ENCODE measurements around the gene C22orf23.

DNA sequence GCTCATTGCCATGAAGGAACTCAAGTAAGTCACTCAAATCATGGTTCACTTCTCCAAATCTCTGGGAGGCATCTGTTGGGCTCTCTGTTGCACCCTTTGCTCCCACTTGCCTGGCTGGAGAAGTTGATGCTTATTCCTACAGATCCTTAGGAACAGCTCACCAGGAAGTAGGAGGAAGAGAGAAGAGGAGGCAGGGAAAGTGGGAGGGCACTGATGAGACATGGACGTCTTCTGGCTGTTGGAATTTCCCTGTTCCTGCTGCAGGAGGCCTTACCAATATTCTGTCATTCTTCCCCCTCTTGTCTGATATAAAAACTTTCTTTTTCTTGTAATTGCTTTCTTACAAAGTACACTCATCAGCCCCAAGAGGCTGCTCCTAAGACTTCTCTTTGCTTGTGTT, 13.7 kb upstream of the C22orf23 start:
- TF ChIP-seq POLR2A (IDR thresholded peaks at IDR 0.05) (no peak), CTCF (IDR thresholded peaks at IDR 0.05 in 8 of 11, conservative IDR thresholded peaks at IDR 0.05 in 3 of 11) (no peak)

All from spleen (tissue), 7 donors.